ENCODE measurements around the gene ZNF319. TPM values are rescaled to one million over a fixed set of nuclear protein-coding genes. Genes with fewer than 3 reads are reported as not detected.

The ZNF319 gene
- polyA plus RNA-seq, 1 donor from 2014 or later: 7.0 TPM

DNA sequence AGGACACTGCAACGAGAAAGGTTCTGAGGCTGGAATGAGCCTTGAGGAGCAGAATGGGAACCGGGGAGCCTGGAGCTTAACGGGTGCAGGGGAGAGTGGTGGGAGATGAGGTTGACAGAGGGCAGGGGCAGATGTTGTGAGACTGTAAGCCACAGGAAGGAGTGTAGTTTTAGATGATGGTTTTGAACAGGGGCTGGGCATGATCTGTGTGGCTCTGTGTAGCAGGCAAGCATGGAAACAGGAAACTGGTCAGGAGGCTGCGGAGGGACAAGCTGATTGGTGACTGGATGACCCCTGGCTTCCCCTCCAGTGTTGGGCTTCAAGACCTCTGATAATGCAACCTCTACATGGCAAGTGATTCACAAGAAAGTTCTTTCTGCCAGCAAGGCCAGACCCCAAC lies 28.2 kb downstream of the ZNF319 start:
- Histone ChIP-seq H3K79me2 (replicated peaks; ENCODE audit: insufficient read depth, low read length) (no peaks in the 10 kb centered on the region), H3K4me2 (ENCODE audit: low read length) (no peak overlapping the region), H3K9ac (ENCODE audit: low read length) (no peak overlapping the region), H3K27me3 (ENCODE audit: insufficient read depth, low read depth, low read length) (no peaks in the 10 kb centered on the region), H3K9me3 (ENCODE audit: low read length) (no peaks in the 10 kb centered on the region), H4K20me1 (ENCODE audit: insufficient read depth) (no peaks in the 10 kb centered on the region), H3K9me2 (ENCODE audit: insufficient read depth, low read length) (no peaks in the 10 kb centered on the region), H3K36me3 (ENCODE audit: insufficient read depth, low read length) (no peaks in the 10 kb centered on the region), H3F3A (ENCODE audit: insufficient read depth, low read length, poor library complexity, severe bottlenecking) (no peaks in the 10 kb centered on the region), H3K4me3 (ENCODE audit: low read length) (no peak overlapping the region), H2AFZ (ENCODE audit: low read depth, low read length) (no peak overlapping the region), H3K27ac (ENCODE audit: low read length) (no peak overlapping the region)
- TF ChIP-seq SMC3 (conservative IDR thresholded peaks at IDR 0.05; ENCODE audit: poor library complexity) (no peak), EP300 (conservative IDR thresholded peaks at IDR 0.05; ENCODE audit: poor library complexity, severe bottlenecking) (no peak), TAF1 (IDR thresholded peaks at IDR 0.05; ENCODE audit: low read depth) (no peak), POLR2AphosphoS5 (IDR thresholded peaks at IDR 0.05) (no peak), RAD21 (conservative IDR thresholded peaks at IDR 0.05) (no peak), EZH2 (IDR thresholded peaks at IDR 0.05; ENCODE audit: borderline replicate concordance, insufficient read depth, low read length, poor library complexity, severe bottlenecking) (no peak), MXI1 (conservative IDR thresholded peaks at IDR 0.05; ENCODE audit: poor library complexity, severe bottlenecking) (no peak)
- TF ChIP-seq, protein P1, sequence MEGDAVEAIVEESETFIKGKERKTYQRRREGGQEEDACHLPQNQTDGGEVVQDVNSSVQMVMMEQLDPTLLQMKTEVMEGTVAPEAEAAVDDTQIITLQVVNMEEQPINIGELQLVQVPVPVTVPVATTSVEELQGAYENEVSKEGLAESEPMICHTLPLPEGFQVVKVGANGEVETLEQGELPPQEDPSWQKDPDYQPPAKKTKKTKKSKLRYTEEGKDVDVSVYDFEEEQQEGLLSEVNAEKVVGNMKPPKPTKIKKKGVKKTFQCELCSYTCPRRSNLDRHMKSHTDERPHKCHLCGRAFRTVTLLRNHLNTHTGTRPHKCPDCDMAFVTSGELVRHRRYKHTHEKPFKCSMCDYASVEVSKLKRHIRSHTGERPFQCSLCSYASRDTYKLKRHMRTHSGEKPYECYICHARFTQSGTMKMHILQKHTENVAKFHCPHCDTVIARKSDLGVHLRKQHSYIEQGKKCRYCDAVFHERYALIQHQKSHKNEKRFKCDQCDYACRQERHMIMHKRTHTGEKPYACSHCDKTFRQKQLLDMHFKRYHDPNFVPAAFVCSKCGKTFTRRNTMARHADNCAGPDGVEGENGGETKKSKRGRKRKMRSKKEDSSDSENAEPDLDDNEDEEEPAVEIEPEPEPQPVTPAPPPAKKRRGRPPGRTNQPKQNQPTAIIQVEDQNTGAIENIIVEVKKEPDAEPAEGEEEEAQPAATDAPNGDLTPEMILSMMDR (IDR thresholded peaks at IDR 0.05; ENCODE audit: poor library complexity, severe bottlenecking): no peak
- TF ChIP-seq, protein P2, sequence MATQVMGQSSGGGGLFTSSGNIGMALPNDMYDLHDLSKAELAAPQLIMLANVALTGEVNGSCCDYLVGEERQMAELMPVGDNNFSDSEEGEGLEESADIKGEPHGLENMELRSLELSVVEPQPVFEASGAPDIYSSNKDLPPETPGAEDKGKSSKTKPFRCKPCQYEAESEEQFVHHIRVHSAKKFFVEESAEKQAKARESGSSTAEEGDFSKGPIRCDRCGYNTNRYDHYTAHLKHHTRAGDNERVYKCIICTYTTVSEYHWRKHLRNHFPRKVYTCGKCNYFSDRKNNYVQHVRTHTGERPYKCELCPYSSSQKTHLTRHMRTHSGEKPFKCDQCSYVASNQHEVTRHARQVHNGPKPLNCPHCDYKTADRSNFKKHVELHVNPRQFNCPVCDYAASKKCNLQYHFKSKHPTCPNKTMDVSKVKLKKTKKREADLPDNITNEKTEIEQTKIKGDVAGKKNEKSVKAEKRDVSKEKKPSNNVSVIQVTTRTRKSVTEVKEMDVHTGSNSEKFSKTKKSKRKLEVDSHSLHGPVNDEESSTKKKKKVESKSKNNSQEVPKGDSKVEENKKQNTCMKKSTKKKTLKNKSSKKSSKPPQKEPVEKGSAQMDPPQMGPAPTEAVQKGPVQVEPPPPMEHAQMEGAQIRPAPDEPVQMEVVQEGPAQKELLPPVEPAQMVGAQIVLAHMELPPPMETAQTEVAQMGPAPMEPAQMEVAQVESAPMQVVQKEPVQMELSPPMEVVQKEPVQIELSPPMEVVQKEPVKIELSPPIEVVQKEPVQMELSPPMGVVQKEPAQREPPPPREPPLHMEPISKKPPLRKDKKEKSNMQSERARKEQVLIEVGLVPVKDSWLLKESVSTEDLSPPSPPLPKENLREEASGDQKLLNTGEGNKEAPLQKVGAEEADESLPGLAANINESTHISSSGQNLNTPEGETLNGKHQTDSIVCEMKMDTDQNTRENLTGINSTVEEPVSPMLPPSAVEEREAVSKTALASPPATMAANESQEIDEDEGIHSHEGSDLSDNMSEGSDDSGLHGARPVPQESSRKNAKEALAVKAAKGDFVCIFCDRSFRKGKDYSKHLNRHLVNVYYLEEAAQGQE (IDR thresholded peaks at IDR 0.05; ENCODE audit: borderline replicate concordance): no peak

- Histone ChIP-seq H3K4me3 (ENCODE audit: low read length) (no peak overlapping the region), H3K27me3 (ENCODE audit: insufficient read depth, low read depth, low read length) (no peaks in the 10 kb centered on the region), H4K20me1 (ENCODE audit: insufficient read depth) (no peaks in the 10 kb centered on the region), H3K9me3 (ENCODE audit: low read length) (no peaks in the 10 kb centered on the region), H3K79me2 (replicated peaks; ENCODE audit: insufficient read depth, low read length) (no peaks in the 10 kb centered on the region), H2AFZ (ENCODE audit: low read depth, low read length) (no peak overlapping the region), H3K27ac (ENCODE audit: low read length) (no peak overlapping the region), H3K9ac (ENCODE audit: low read length) (no peak overlapping the region), H3F3A (ENCODE audit: insufficient read depth, low read length, poor library complexity, severe bottlenecking) (no peaks in the 10 kb centered on the region), H3K36me3 (ENCODE audit: insufficient read depth, low read length) (no peaks in the 10 kb centered on the region), H3K4me2 (ENCODE audit: low read length) (no peak overlapping the region), H3K9me2 (ENCODE audit: insufficient read depth, low read length) (no peaks in the 10 kb centered on the region)
- TF ChIP-seq RAD21 (conservative IDR thresholded peaks at IDR 0.05) (no peak), POLR2AphosphoS5 (IDR thresholded peaks at IDR 0.05) (no peak), EZH2 (IDR thresholded peaks at IDR 0.05; ENCODE audit: borderline replicate concordance, insufficient read depth, low read length, poor library complexity, severe bottlenecking) (no peak), EP300 (conservative IDR thresholded peaks at IDR 0.05; ENCODE audit: poor library complexity, severe bottlenecking) (no peak), TAF1 (IDR thresholded peaks at IDR 0.05; ENCODE audit: low read depth) (no peak)
- TF ChIP-seq, protein P2 (IDR thresholded peaks at IDR 0.05; ENCODE audit: borderline replicate concordance): no peak
Measured at GRCh38 chr16:57971848-57972247, 28.6 kb downstream of the ZNF319 start.

Measured in neural cell (in vitro differentiated cells).